Psoas muscle (tissue), 8 donors: ENCODE results near the gene NFX1. TPM values are rescaled to one million over a fixed set of nuclear protein-coding genes. Genes with fewer than 3 reads are reported as not detected.

Source experiments
- ATAC-seq, 4 donors: fragments of 200-7000 bp; cut with Tn5 transposase; one replicate each; pipeline ENCODE4 v1.9.1; 2020; ENCODE audit warnings: moderate library complexity in 3 of 4, mild to moderate bottlenecking in 2 of 4
- DNase-seq, 2 donors: peaks; one replicate each; pipeline ENCODE4 v3.0.0-alpha.2; 2020
- H3K27ac ChIP-seq: fragments of 200-600 bp; one replicate; pipeline ENCODE4 v1.8.0; 2022
- H3K27me3 ChIP-seq, 3 donors: fragments of 200-600 bp in 1 of 3; one replicate each; pipeline versions ENCODE4 v1.6.1 to v1.8.0; 2013 to 2022; ENCODE audit warnings: low read length in 2 of 3, mild to moderate bottlenecking in 2 of 3, moderate library complexity in 1 of 3; ENCODE audit not compliant: insufficient read depth in 3 of 3
- H3K36me3 ChIP-seq, 2 donors: fragments of 200-600 bp in 1 of 2; one replicate each; pipeline versions ENCODE4 v1.6.1 to v1.8.0; 2013 to 2022; ENCODE audit warnings: low read depth in 1 of 2, mild to moderate bottlenecking in 1 of 2, moderate library complexity in 1 of 2; ENCODE audit not compliant: insufficient read depth in 1 of 2
- H3K4me1 ChIP-seq: fragments of 200-600 bp; one replicate; pipeline ENCODE4 v1.8.0; 2022
- H3K4me3 ChIP-seq: fragments of 200-600 bp; one replicate; pipeline ENCODE4 v1.8.0; 2022; ENCODE audit warnings: mild to moderate bottlenecking
- H3K9me3 ChIP-seq: fragments of 200-600 bp; one replicate; pipeline ENCODE4 v1.8.0; 2022
- WGBS, 3 donors: extraction: QIAGEN DNeasy Blood & Tissue Kit; methylation state at CpG; one replicate each; pipeline versions ENCODE4 v1.1.6 to v1.1.7; 2013; 5-methylcytosine and 5-hydroxymethylcytosine counted together
- intact Hi-C, 2 donors: fragments of 100-400 bp; cut with DNase I; formaldehyde crosslinking; loops; one replicate each; pipeline versions ENCODE4 v1.11.0 to v1.14.2; 2022
- polyA plus RNA-seq, 3 donors: library from polyadenylated mRNA; stranded (reverse); fragments of 200-250 nt; gene quantifications; one replicate each; pipeline ENCODE4 v1.2.3, GENCODE V29; 2013
- total RNA-seq, 4 donors: library from RNA; stranded (reverse); fragmentation: NEBNext Ultra II Directional in 2 of 4; extraction: Animal tissue kit (Norgen Biotek cat#: 25700) in 2 of 4; gene quantifications; one replicate each; pipeline versions ENCODE4 v1.2.1 to v1.2.4, GENCODE V29; 2021 to 2023
- TF ChIP-seq, protein P1 (sequence below): fragments of 200-600 bp; IDR thresholded peaks from one replicate; pipeline ENCODE4 v1.8.0; 2022; ENCODE audit warnings: antibody characterized with exemption
- donor health status: healthy with polysubstance abuse.
- donor health status: DM: no; HTN: no; CAD: no; lungs with moderate emphysema.
- donor health status: Bipolar disorder and iron deficiency.
- donor health status: healthy.
- donor health status: DM: yes; HTN: yes; CAD: no.
- donor health status: DM: no; HTN: no; CAD: no.
- donor health status: DM: no; HTN: no; CAD: no.
- donor health status: DM: yes; HTN: yes; CAD: no.

NFX1 gene
- total and polyA plus RNA-seq, 7 donors, result 20.9 to 59.2 (median 33.8) TPM

DNA sequence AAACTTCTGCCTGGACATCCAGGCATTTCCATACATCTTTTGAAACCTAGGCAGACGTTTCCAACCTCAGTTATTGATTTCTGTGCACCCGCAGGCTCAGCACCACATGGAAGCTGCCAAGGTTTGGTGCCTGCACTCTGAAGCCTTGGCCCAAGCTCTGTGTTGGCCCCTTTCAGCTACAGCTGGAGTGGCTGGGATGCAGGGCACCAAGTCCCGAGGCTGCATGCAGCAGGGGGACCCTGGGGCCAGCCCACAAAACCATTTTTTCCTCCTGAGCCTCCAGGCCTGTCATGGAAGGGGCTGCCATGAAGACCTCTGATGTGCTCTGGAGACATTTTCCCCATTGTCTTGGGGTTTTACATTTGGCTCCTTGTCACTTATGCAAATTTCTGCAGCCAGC is 49.9 kb downstream of the NFX1 start:
- peaks cover 2 to 99% of the 10 kb centered on the region in 2 donors for H3K36me3 ChIP-seq

DNA sequence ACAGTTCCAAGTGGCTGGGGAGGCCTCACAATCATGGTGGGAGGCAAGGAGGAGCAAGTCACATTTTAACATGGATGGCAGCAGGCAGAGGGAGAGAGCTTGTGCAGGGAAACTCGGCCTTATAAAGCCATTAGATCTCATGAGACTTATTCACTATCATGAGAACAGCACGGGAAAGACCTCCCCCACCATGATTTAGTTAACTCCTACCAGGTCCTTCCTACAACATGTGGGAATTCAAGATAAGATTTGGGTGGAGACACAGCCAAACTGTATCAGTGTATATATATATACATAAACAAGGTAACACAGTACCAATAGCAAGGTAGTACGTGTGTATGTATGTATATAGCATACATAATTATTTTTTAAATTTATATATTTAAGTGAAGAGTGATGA is 50.9 kb downstream of the NFX1 start:
- no peaks in the 10 kb centered on the region for H3K27me3 ChIP-seq
- no peaks in the 10 kb centered on the region for H3K4me1 ChIP-seq
- no peak overlapping the region for H3K4me3 ChIP-seq
- H3K27ac ChIP-seq, result no peak overlapping the region
- ATAC-seq, result no peak
- H3K9me3 ChIP-seq, result no peaks in the 10 kb centered on the region
- WGBS, 3 donors, result 91 to 93% (median 93%) methylated on average over 3 of the region's 3 CpGs
- intact Hi-C loops, result no loop called here
- TF ChIP-seq, protein P1, sequence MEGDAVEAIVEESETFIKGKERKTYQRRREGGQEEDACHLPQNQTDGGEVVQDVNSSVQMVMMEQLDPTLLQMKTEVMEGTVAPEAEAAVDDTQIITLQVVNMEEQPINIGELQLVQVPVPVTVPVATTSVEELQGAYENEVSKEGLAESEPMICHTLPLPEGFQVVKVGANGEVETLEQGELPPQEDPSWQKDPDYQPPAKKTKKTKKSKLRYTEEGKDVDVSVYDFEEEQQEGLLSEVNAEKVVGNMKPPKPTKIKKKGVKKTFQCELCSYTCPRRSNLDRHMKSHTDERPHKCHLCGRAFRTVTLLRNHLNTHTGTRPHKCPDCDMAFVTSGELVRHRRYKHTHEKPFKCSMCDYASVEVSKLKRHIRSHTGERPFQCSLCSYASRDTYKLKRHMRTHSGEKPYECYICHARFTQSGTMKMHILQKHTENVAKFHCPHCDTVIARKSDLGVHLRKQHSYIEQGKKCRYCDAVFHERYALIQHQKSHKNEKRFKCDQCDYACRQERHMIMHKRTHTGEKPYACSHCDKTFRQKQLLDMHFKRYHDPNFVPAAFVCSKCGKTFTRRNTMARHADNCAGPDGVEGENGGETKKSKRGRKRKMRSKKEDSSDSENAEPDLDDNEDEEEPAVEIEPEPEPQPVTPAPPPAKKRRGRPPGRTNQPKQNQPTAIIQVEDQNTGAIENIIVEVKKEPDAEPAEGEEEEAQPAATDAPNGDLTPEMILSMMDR, result no peak
- no peak for DNase-seq
- peaks cover 5 to 99% of the 10 kb centered on the region in 2 donors for H3K36me3 ChIP-seq

More for the DNA sequence above, 49.9 kb downstream of the NFX1 start:
- ATAC-seq (no peak), DNase-seq (no peak)
- Histone ChIP-seq H3K4me1 (no peaks in the 10 kb centered on the region), H3K27me3 (no peaks in the 10 kb centered on the region), H3K9me3 (no peaks in the 10 kb centered on the region), H3K27ac (no peak overlapping the region), H3K4me3 (no peak overlapping the region)
- WGBS, 3 donors, result 97 to 100% (median 98%) methylated on average over 3 of the region's 3 CpGs
- TF ChIP-seq, protein P1, result no peak
- intact Hi-C loops, result no loop called here

DNA sequence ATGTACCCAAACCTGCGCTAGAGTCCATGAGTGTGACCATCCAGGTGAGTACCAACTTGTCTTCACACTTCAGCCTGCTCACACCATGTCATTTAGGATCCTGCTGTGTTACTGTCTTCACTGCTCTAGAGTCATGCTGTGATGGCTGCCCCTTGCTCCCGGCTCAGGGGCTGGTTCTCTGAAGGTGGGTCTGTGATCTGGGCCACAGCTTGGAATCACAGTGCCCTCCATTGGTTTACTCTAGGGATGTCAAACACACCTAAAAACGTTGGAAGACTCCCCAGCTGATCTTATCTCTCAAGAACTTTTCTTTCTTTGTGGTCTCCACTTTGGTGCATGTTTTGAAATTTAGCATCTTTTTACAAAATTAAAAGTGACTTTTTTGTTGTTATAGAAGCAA is 53.8 kb downstream of the NFX1 start:
- WGBS, 3 donors, result 68 to 79% (median 77%) methylated on average over 3 of the region's 3 CpGs
- no peaks in the 10 kb centered on the region for H3K4me1 ChIP-seq
- intact Hi-C loops, result no loop called here
- ATAC-seq, result no peak
- DNase-seq, result no peak
- no peaks in the 10 kb centered on the region for H3K9me3 ChIP-seq
- H3K4me3 ChIP-seq, result no peak overlapping the region
- no peaks in the 10 kb centered on the region for H3K27me3 ChIP-seq
- H3K36me3 ChIP-seq, result peaks cover 10 to 100% of the 10 kb centered on the region in 2 donors
- TF ChIP-seq, protein P1, result no peak
- H3K27ac ChIP-seq, result no peak overlapping the region

DNA sequence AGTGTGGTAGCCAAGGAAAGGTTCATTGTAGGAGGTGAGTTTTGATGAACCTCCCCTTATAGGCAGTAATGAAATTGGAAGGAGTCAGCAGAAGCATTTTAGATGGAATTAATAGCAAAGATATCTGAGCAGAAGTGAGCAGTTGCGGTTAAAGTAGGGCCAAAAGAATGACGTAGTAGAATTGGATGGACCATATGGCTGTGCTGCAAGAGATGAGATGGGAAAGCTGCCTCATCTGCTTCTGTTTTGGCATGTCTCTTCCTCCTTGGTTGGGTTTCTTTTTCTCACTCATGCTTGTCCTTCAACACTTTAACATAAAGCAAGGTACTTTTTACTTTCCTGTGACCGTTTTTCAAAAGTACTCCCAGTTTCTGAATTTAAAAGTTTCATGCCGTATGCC is 56.2 kb downstream of the NFX1 start:
- whole genome bisulfite sequencing, 3 donors, result 84 to 95% (median 92%) methylated on average over 4 of the region's 4 CpGs
- H3K36me3 ChIP-seq, result peaks cover 10 to 98% of the 10 kb centered on the region in 2 donors
- no peak for ATAC-seq
- H3K27me3 ChIP-seq, result no peaks in the 10 kb centered on the region
- no peak overlapping the region for H3K27ac ChIP-seq
- no peak overlapping the region for H3K4me3 ChIP-seq
- TF ChIP-seq, protein P1, result no peak
- intact Hi-C loops, result no loop called here
- H3K4me1 ChIP-seq, result no peaks in the 10 kb centered on the region
- DNase-seq, result no peak
- no peaks in the 10 kb centered on the region for H3K9me3 ChIP-seq

DNA sequence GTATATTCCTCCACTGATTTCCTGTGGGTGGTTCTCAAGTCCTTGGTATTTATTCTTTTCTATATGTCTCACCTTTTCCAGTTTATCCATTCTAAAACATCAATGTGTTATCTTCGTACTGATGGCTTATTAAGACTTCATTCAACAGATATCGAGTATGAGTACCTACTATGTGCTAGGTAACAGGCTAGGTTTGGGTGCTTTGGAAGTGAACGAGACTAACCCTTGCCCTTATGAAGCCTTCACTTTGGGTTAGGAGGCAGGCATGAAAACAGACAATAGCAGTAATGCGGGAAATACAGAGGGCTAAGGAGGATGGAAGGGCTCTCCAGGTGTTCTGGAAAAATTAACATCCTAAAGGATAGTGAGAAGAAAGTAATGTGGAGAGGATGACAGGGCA is 58.7 kb downstream of the NFX1 start:
- TF ChIP-seq, protein P1, result no peak

More for the DNA sequence above, 58.7 kb downstream of the NFX1 start:
- peaks cover 13 to 98% of the 10 kb centered on the region in 2 donors for H3K36me3 ChIP-seq
- H3K4me3 ChIP-seq, result no peak overlapping the region
- intact Hi-C loops, result no loop called here
- DNase-seq, result no peak
- no peak for ATAC-seq
- H3K9me3 ChIP-seq, result no peaks in the 10 kb centered on the region
- 96 to 98% (median 96%) methylated on average over 4 of the region's 4 CpGs for WGBS, 3 donors
- no peak overlapping the region for H3K27ac ChIP-seq
- no peaks in the 10 kb centered on the region for H3K4me1 ChIP-seq
- no peaks in the 10 kb centered on the region for H3K27me3 ChIP-seq
